T47D (cell line): ENCODE data around the gene CTU1.

Source experiments
- DNase-seq, 2 experiments: peaks; one replicate each; pipeline versions ENCODE4 v3.0.0 to v3.0.0-alpha.2; 2011 to 2012; ENCODE audit warnings: low read depth in 1 of 2, low spot score in 1 of 2
- JUND ChIP-seq: IDR thresholded peaks from 2 replicates; pipeline ENCODE4 v1.6.1; 2012; ENCODE audit warnings: low read depth
- in situ Hi-C: cut with HindIII; loops from 2 replicates; pipeline ENCODE4 v1.10.0; 2016; ENCODE audit warnings: low sequenced_read_pairs, low pct_unique_long_range_greater_than_20kb

CTU1 gene

DNA sequence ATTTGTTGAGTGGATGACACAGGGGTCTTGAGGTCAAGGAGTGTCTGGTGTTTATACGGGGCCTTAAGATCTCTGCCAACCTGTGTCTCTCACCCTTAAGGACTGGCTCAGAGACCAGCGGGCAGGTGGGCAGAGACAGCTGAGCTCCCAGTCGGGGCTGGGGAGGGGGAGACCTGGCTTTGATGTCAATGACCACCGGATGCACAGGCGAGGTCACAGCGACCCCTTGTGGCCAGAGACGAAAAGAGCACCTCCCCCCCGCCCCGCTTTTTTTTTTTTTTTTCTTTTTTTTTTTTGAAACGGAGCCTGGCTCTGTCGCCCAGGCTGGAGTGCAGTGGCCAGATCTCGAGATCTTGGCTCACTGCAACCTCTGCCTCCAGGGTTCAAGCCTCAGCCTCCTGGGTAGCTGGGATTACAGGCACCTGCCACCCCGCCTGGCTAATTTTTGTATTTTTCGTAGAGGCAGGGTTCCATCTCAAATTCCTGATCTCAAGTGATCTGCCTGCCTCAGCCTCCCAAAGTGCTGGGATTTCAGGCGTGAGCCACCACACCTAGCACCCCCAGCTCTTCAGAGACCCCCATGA, 13.4 kb downstream of the CTU1 start:
- no peak for TF ChIP-seq JUND
- in situ Hi-C loops: no loop called here
- peak in 1 of 2 experiments; percentile 56 for DNase-seq

DNA sequence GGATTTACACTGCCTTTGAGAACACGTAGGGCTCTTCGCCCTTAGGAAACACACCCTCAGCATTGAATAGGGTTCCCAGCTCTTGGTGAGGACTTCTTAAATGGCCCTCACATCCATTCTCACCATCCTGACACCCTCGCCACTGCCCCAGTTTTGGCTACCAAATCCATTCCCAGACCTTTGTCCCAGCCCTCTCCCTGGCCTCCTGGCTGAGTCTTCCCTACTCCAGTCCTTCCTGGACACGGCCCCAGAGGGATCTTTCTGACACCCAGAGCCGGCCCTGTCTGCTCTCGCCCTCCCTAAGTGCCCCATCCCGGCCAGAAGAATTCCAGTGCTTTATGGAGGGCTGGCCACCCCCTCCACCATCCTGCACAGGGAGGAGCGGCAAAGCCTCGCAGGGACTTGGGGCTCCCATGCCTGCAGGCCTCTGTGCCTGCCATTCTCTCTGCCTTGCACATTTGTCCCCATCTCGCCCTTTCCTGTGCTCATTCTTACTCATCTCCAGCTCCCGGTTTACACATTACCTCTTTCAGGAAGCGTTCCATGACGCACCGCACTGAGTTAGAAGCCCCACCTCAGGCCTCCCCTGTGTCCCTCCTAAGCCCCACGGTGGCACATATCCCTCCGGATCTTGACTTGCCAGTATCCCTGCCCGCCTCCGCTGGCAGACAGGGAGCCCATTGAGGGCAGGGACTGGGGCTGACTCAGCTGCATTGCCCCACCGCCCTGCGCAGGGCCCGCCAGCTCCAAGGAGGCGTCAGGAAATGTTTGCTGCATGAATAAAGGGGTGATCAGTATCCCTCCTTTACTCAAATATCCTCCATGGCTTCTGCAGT, 14.5 kb downstream of the CTU1 start:
- TF ChIP-seq JUND: no peak
- no peak for DNase-seq
- in situ Hi-C loops: no loop called here

DNA sequence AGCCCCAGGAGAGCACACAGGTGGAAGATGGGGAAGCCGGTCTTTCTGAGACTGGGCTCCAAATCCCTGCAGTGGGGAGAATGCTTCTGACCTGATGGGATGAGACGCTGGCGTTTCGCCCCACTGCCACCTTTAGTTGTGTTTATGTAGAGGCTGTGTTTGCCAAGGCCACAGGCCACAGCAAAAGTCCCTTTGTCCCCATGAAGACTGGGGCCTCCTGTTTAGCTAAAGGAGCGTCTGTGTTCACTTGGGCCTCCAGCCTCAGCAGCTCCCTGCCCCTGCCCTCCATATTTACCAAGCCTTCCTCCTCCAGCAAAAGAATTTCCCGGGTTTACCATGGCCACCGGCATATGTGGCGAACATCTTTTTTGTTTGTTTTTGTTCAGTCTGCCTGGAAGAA, 15.1 kb downstream of the CTU1 start:
- peak in 1 of 2 experiments; percentile 94 for DNase-seq
- in situ Hi-C loops: no loop called here
- peak; percentile 21; the same call in 1 of the 2 replicates for TF ChIP-seq JUND

DNA sequence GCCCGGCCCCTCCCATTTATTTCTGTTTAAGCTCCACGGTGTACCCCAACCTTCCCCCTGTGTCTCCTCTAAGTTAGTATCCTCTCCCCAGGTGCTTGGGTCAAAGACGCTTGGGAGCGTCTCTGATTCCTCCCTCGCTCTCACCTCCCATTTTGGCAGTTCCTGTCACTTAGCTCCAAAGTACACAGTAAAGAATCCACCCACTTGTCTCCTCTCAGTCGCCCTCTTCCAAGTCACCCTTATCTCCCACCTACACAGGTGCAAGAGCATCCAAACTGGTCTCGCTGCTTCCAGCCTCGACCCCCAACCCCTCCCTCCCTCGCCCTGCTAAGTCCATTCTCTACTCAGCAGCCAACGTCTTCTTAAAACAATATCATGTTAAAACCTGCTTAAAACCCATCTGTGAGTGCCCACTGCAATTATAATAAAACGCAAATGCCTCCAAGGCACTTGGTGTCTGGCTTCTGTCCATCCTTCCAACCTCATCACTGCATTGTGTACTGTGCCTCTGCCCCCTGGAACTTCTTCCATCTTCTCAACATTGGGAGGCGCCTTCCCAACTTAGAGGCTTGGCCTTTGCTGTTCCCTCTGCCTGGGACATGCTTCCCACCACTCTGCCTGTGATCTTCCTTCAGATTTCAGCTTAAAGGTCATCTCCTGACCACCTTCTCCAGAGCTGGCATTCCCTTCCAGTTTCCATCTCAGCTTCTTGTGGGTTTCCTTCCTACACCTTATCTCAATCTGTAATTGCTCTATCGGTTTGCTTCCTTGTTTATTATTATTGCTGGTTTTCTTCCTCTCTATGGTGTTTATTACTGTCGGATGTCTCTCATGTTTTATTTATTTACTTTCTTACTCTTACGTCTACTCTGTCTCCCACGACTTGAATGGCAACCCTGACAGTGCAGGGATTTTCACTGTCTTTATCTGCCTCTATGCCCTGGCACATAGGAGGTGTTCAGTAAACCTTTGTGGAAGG, 16.0 kb downstream of the CTU1 start:
- DNase-seq: peak in 1 of 2 experiments; percentile 75
- TF ChIP-seq JUND: no peak
- in situ Hi-C loops: no loop called here

DNA sequence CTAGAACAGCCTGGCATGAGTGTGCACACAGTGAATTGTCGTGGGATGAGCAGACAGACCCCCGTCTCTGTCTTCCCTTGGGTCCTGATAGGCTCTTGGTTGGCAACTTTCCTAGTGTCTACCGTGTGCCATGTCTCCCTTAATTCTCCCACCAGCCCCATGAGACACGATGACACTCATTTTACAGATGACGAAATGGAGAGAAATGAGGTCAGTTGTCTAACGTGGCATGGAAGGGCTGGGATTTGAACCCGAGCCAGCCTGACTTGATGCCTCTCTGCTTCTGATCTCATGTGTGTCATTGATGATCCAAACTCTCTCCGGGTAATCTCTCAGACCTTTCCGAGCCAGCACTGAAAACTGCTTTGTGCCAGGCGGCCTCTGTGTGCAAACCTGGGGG, 17.1 kb downstream of the CTU1 start:
- in situ Hi-C loops: no loop called here
- TF ChIP-seq JUND: no peak
- DNase-seq: no peak

DNA sequence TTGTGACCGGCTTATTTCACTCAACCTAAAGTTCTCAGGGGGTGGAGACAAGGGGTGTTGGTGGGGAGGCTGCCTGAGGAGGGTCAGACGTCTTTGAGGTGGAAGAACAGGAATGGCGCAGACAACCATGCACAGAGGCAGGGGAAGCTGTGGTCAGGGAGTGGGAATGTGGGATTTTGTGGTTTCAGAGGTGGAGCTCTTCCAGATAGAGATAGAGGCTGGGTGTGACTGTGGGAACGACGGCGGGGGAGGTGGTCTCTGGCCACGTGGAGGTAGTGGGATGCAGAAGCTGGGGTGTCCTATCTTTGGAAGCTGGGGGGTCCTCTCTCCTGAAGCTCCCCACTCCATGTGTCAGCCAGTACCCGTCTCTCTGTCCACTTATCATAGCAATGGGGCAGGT, 17.7 kb downstream of the CTU1 start:
- in situ Hi-C loops: no loop called here
- DNase-seq: peak in 1 of 2 experiments; percentile 36
- TF ChIP-seq JUND: no peak

DNA sequence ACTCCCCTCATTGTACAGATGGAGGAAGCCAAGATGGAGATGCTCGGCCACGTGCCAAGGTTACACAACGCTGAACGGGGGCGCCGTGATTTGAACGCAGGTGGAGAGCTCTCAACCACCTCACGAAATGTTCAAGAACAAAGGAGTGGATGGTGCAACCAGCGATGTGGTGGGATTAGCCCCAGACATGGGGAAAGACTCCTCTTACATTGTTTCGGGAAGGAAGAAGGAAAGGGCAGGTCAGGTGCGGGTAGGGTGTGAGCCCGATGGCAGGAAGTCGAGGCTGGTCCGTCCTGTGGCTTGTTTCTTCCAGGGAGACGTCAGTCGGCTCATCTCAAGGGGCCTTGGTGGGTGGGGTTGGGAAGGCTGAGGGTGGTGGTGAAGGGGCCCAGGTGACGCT, 18.4 kb downstream of the CTU1 start:
- in situ Hi-C loops: no loop called here
- TF ChIP-seq JUND: no peak
- no peak for DNase-seq

DNA sequence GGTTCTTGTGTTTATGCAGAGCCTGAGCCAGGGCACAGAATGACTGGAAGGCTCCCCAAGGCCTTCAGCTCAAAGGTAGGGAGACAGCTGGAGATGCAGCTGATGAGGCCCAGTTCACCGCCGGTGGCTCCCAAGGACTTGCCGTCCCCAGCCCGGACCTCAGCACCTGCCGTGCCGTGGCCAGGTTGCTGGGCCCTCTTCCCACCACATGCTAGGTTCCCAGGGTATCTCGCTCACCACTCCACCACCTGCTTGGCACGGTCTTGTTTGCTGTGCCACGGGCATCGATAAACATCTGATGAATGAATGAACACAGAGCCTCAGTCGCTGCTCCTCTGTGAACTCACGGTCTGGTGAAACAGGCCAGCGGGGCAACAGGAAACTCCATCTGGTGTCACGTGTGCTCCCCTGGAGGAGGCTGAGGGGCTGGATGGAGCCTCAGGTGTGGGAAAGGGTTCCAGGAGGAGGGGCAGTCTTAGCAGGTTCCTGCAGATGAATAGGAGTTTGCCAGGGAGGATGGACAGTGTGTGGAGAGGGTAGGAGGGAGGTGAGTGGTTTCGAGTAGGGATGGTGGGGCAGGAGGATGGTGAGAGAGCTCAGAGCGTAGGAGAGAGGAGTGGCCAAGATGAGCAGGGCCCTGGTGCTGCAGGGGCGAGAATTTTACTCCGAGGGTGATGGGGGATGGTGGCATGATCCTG, 21.9 kb downstream of the CTU1 start:
- DNase-seq: peak in 1 of 2 experiments; percentile 72
- no peak for TF ChIP-seq JUND
- in situ Hi-C loops: no loop called here

DNA sequence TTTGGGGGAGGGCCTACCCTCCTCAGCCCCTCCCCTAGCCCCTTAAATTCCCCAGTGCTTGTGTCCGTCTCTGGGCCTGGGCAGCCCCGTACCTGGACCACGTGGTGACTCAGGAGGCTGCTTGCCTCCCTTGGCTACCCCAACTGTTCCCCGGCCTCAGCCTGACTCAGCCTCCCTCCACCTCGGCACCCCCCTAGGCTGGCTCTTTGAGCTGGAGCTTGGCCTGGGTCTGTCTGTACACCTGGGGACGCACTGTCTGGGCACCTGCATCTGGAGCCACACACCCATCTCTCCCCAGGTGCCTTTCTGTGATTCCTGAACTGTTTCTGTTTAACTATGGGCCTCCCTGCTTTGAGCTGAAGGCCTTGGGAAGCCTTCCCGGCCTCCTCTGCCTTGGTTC, 23.7 kb downstream of the CTU1 start:
- in situ Hi-C loops: no loop called here
- no peak for DNase-seq
- TF ChIP-seq JUND: no peak

DNA sequence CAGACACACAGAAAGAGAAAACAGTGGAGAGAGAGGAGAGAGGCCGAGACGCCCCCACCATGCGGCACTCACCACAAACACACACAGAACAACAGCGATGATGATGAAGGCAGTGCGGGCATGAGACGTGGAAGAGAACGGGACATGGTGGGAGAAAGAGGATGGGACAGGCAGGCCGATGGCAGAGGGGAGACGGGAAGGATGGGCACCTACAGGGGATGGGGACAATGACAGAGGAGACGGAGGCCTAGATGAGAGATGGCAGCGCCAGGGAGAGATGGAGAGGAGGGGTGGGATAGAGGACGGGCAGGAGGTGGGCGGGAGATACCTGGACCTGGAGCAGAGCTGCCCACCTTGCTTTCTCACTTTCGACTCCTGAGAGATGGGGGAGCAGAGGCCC, 24.4 kb downstream of the CTU1 start:
- no peak for DNase-seq
- in situ Hi-C loops: no loop called here
- TF ChIP-seq JUND: no peak

DNA sequence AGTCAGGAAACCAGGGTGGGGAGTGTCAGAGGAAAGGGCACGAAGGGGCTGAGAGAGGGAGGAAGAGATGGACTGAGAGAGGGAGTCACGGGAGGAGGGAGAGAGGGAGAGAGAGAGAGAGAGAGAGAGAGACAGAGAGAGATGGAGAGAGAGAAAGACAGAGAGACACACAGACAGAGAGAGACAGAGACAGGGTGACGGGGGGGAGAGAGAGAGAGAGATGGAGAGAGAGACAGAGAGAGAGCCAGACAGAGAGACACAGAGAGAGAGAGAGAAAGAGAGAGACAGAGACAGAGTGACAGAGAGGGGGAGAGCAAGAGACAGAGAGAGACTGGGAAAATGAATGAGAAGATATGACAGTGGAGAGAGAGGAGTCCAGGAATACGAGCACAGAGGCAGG, 25.0 kb downstream of the CTU1 start:
- no peak for TF ChIP-seq JUND
- in situ Hi-C loops: no loop called here
- DNase-seq: no peak

DNA sequence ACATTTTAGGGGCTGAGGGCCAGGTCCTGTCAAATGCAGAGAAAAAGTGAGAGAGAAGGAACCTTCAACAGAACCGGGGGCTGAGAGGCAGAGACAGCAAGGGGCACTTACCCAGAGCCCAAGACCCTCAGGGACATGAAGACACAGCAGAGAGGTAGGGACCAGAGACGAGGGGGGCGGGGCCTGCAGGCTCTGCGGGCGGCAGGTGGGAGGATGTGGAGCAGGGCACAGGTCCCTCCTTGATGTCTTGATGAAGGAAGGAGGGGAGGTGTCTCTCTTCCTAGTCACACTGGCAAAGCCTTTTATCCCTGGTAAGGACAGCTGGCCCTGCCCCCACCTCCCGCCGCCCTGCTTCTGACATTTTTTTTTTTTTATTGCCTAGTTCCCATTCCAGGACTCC, 25.6 kb downstream of the CTU1 start, which contains the start of gene KLK14:
Gene KLK14, minus strand, starts transcription at position 277 of the 400 bp plus-strand sequence. Its CDS starts 273 bp downstream, at position 4.
- no peak for DNase-seq
- in situ Hi-C loops: no loop called here
- TF ChIP-seq JUND: no peak
